Measurements from ENCODE around the gene SIVA1. TPM values are rescaled to one million over a fixed set of nuclear protein-coding genes. Genes with fewer than 3 reads are reported as not detected.

Gene SIVA1
- total RNA-seq, 2 donors from 2014 or later = 72.9 TPM

DNA sequence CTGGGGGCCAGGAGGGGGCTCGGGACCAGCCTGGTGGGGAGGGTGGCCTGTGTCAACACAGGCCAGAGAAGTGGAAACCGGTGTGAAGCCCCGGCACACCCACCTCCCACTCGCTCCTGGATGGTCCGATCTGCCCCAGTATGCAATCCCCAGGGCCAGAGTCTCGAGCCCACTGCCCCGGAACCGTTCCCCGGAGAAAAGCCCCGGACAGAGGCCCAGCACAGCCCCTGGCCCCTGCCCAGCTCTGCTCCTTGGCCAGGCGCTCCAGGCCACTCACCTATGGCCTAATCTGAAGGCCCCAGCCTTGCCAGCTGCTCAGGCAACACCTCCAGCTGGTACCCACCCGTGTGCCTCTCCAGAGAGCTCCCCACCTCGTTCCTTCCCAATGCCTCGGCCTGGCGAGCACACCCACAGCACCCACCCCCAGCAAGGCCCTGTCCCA lies 24.9 kb downstream of the SIVA1 start:
- no peaks in the 10 kb centered on the region for H3K27me3 Mint-ChIP-seq (ENCODE audit: low read depth)
- ATAC-seq (replicated peaks in 1 of 2) (no peak), DNase-seq (no peak)
- no peak overlapping the region for H3K27ac Mint-ChIP-seq
- H3K36me3 Mint-ChIP-seq (ENCODE audit: insufficient read depth in 2 of 2) = peaks cover 1 to 4% of the 10 kb centered on the region in 2 donors
- no peaks in the 10 kb centered on the region for H3K9me3 Mint-ChIP-seq
- H3K4me3 Mint-ChIP-seq = no peak overlapping the region
- H3K4me1 Mint-ChIP-seq (ENCODE audit: low read depth) = no peaks in the 10 kb centered on the region

- H3K27me3 Mint-ChIP-seq (ENCODE audit: low read depth) = no peaks in the 10 kb centered on the region
- DNase-seq (no peak), ATAC-seq (replicated peaks in 1 of 2) (no peak)
- H3K9me3 Mint-ChIP-seq = no peaks in the 10 kb centered on the region
- peaks cover 1 to 4% of the 10 kb centered on the region in 2 donors for H3K36me3 Mint-ChIP-seq (ENCODE audit: insufficient read depth in 2 of 2)
- H3K27ac Mint-ChIP-seq = no peak overlapping the region
- H3K4me1 Mint-ChIP-seq (ENCODE audit: low read depth) = no peaks in the 10 kb centered on the region
- no peak overlapping the region for H3K4me3 Mint-ChIP-seq
Observed at GRCh38 chr14:104778694-104779331, 25.9 kb downstream of the SIVA1 start.

DNA sequence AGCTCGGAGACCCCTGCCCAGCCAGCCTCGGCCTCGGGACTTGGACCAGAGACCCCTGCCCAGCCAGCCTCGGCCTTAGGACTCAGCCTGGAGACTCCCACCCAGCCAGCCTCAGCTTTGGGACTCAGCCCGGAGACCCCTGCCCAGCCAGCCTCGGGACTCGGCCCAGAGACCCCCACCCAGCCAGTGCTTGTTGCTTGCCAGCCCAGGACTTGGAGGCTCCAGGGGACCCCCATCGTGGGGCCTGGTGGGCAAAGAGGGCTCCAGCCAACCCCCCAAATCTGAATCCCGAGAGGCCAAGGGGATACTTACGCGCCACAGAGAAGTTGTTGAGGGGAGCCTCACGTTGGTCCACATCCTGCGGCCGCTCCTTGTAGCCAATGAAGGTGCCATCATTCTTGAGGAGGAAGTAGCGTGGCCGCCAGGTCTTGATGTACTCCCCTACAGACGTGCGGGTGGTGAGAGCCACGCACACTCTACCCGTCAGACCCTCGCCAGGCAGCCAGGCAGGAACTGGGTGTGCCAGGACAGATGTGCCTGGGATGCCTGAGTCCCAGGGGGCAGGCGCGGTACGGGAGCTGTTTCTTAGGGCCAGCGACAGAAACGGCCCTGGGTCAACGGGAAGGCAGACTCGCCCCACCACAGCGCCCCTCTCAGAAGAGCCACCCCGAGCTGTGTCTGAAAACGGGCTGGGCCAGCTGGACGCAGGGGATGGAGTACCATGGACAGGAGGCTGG lies 27.0 kb downstream of the SIVA1 start:
- H3K36me3 Mint-ChIP-seq (ENCODE audit: insufficient read depth in 2 of 2) = peaks cover 1 to 3% of the 10 kb centered on the region in 2 donors
- no peaks in the 10 kb centered on the region for H3K27me3 Mint-ChIP-seq (ENCODE audit: low read depth)
- no peaks in the 10 kb centered on the region for H3K9me3 Mint-ChIP-seq
- no peak overlapping the region for H3K4me3 Mint-ChIP-seq
- H3K27ac Mint-ChIP-seq = no peak overlapping the region
- DNase-seq (no peak), ATAC-seq (replicated peaks in 1 of 2) (no peak)
- H3K4me1 Mint-ChIP-seq (ENCODE audit: low read depth) = no peaks in the 10 kb centered on the region

GRCh38 chr14:104780513-104781030 lies 27.6 kb downstream of the SIVA1 start:
- Mint-ChIP-seq H3K4me1 (ENCODE audit: low read depth) (no peaks in the 10 kb centered on the region), H3K36me3 (ENCODE audit: insufficient read depth in 2 of 2) (peaks cover 1 to 3% of the 10 kb centered on the region in 2 donors), H3K27ac (no peak overlapping the region), H3K27me3 (ENCODE audit: low read depth) (no peaks in the 10 kb centered on the region), H3K4me3 (no peak overlapping the region), H3K9me3 (no peaks in the 10 kb centered on the region)
- DNase-seq (no peak), ATAC-seq (replicated peaks in 1 of 2) (no peak)

DNA sequence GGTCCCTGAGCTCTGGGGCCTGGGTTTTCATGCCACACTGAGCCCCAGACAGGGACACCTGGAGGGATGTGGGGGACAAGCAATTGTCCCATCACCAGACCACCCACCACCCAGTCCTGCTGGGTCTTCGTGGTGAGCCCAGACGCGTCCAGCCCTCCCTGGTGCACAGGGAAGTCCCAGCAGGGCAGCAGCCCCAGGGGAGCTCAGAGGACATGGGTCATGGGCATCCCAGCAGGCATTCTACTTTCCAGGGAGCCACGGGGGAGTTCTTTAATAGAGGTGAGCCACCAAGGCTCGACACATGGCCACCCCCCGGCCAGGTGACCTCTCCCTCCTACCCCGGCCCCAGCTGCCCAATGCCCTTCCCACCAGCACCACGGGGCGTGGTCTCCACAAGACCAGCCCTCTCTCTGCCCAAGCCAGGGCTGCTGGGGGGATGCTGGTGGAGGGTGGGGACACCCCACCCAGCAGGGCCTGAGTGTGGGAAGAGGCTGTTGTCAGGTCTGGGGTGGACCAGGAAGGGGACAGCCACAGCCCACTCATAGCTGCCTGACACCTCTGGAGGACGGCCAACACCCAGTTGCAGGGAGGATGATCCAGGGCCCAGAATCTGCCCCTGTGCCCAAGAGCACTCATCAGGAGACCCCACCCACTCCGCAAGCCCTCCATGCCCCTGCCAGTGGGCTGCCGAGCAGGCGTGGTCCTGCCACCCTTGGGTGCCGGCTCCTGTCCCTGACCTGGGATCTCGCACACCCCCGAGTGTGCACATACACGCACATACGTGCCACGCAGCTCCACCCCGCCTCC lies 28.5 kb downstream of the SIVA1 start:
- no peaks in the 10 kb centered on the region for H3K27me3 Mint-ChIP-seq (ENCODE audit: low read depth)
- ATAC-seq (replicated peaks in 1 of 2) (no peak), DNase-seq (no peak)
- H3K36me3 Mint-ChIP-seq (ENCODE audit: insufficient read depth in 2 of 2) = peaks cover 1 to 3% of the 10 kb centered on the region in 2 donors
- H3K27ac Mint-ChIP-seq = no peak overlapping the region
- no peaks in the 10 kb centered on the region for H3K4me1 Mint-ChIP-seq (ENCODE audit: low read depth)
- no peak overlapping the region for H3K4me3 Mint-ChIP-seq
- no peaks in the 10 kb centered on the region for H3K9me3 Mint-ChIP-seq

DNA sequence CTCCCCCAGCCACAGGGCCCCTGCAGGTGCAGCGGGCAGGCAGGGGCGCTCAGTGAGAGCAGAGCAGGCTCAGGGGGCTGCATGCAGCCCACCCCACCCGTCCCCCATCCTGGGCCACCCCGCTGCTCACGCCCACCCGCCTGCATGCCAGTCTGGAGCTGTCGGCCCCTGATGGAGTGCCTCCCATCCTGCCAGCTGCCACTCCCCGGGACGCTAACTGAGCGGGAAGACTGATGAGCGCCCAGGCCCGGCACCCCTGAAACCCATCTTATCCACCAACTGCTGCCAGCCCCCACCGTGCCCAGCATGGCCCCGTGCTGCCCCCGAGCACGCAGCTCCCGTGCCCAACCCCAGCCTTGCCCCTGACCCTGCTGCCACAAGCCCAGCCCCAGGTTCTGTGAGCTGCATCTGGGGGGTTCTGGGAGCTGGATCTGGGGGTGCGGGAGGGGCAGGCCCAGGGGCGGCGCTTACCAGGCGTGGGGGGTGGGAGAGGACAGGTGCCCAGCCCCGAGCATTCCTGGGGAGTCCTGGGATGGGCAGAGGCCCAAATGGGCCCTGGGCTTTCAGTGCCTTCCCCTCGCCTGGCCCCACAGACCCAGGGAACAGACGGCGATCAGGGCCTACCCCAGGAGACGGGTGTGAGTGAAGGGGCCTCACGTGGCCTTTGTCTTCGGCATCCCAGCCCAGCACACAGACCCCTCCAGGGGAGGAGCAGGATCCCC lies 29.3 kb downstream of the SIVA1 start:
- Mint-ChIP-seq H3K4me3 (no peak overlapping the region), H3K4me1 (ENCODE audit: low read depth) (no peaks in the 10 kb centered on the region), H3K27me3 (ENCODE audit: low read depth) (no peaks in the 10 kb centered on the region), H3K36me3 (ENCODE audit: insufficient read depth in 2 of 2) (no peaks in the 10 kb centered on the region), H3K9me3 (no peaks in the 10 kb centered on the region), H3K27ac (no peak overlapping the region)
- DNase-seq (no peak), ATAC-seq (replicated peaks in 1 of 2) (no peak)

GRCh38 chr14:104782808-104783139 lies 29.8 kb downstream of the SIVA1 start:
- H3K4me1 Mint-ChIP-seq (ENCODE audit: low read depth) = no peaks in the 10 kb centered on the region
- DNase-seq (no peak), ATAC-seq (replicated peaks in 1 of 2) (no peak)
- H3K36me3 Mint-ChIP-seq (ENCODE audit: insufficient read depth in 2 of 2) = no peaks in the 10 kb centered on the region
- no peaks in the 10 kb centered on the region for H3K9me3 Mint-ChIP-seq
- H3K27me3 Mint-ChIP-seq (ENCODE audit: low read depth) = no peaks in the 10 kb centered on the region
- H3K4me3 Mint-ChIP-seq = no peak overlapping the region
- no peak overlapping the region for H3K27ac Mint-ChIP-seq

- no peaks in the 10 kb centered on the region for H3K9me3 Mint-ChIP-seq
- H3K27ac Mint-ChIP-seq = no peak overlapping the region
- H3K27me3 Mint-ChIP-seq (ENCODE audit: low read depth) = no peaks in the 10 kb centered on the region
- H3K36me3 Mint-ChIP-seq (ENCODE audit: insufficient read depth in 2 of 2) = no peaks in the 10 kb centered on the region
- ATAC-seq (replicated peaks in 1 of 2) = no peak
- H3K4me3 Mint-ChIP-seq = no peak overlapping the region
- peaks cover 6% of the 10 kb centered on the region for H3K4me1 Mint-ChIP-seq (ENCODE audit: low read depth)
- no peak for DNase-seq
Observed at GRCh38 chr14:104783484-104784217, 30.7 kb downstream of the SIVA1 start.

GRCh38 chr14:104784218-104784568 lies 31.2 kb downstream of the SIVA1 start:
- no peaks in the 10 kb centered on the region for H3K27me3 Mint-ChIP-seq (ENCODE audit: low read depth)
- no peak for ATAC-seq (replicated peaks in 1 of 2)
- H3K4me1 Mint-ChIP-seq (ENCODE audit: low read depth) = peaks cover 6% of the 10 kb centered on the region
- no peak for DNase-seq
- H3K9me3 Mint-ChIP-seq = no peaks in the 10 kb centered on the region
- no peaks in the 10 kb centered on the region for H3K36me3 Mint-ChIP-seq (ENCODE audit: insufficient read depth in 2 of 2)
- H3K4me3 Mint-ChIP-seq = no peak overlapping the region
- no peak overlapping the region for H3K27ac Mint-ChIP-seq

DNA sequence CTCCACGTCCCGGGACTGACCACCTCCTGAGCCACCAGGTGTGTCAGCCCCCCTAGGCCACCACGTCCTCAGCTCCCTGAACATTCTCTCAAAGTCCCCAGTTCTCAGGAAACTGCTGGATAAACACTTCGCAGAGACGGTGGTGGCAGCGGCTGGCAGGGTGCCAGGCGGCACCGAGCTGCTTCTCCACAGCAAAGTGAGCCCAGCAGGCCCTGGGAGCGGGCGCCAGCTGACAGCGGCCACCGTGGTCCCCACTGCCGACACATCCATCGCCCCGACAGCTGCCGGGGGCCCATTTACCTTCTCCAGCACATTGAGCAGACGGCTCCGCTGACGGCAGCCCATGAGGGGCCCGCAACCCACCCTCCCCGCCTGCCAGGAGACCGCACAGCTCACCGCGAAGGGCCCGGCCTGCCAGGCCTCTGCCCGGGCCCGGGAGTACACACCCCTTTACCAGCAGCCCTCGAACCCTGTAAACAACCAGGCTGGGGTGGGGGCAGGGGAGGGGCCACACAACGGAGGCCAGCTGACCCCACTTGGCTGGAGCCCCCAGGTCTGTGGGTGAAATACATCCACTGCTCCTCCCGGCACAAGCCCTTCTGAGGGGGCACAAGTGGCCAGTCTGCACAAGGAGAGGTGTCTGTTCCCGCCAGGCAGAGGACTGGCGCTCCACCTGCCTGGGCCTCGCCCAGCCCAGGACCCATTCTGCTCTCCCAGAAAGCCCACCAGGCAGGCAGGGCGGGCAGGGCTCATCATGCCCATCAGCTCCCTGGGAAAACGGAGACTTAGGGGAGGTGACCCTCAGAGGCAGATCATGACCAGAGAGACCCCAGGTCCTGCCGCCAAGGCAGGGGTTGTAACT lies 32.1 kb downstream of the SIVA1 start:
- no peaks in the 10 kb centered on the region for H3K9me3 Mint-ChIP-seq
- H3K27me3 Mint-ChIP-seq (ENCODE audit: low read depth) = no peaks in the 10 kb centered on the region
- no peak for ATAC-seq (replicated peaks in 1 of 2)
- no peak overlapping the region for H3K4me3 Mint-ChIP-seq
- peaks cover 0 to 1% of the 10 kb centered on the region in 2 donors for H3K36me3 Mint-ChIP-seq (ENCODE audit: insufficient read depth in 2 of 2)
- H3K27ac Mint-ChIP-seq = no peak overlapping the region
- peaks cover 6% of the 10 kb centered on the region for H3K4me1 Mint-ChIP-seq (ENCODE audit: low read depth)
- DNase-seq = no peak

DNA sequence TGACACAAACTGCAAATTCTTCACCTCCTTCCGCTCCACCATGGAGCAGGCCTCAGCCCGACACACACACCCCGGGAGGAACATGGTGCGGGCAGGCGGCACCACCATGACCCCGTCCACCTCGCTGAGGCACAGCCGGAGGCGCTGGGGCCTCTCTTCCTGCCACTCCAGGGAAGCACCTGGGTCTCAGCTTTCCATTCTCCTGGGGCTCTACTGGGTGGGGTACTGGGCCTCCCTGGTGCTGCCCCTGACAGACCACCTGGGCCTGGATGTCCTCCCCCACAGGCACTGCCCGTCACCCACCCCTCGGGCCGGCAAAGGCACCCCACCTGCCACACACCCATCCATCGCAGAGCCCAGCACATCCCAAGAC lies 32.7 kb downstream of the SIVA1 start:
- Mint-ChIP-seq H3K36me3 (ENCODE audit: insufficient read depth in 2 of 2) (peaks cover 0 to 1% of the 10 kb centered on the region in 2 donors), H3K27ac (no peak overlapping the region), H3K4me1 (ENCODE audit: low read depth) (peaks cover 6% of the 10 kb centered on the region), H3K9me3 (no peaks in the 10 kb centered on the region), H3K27me3 (ENCODE audit: low read depth) (no peaks in the 10 kb centered on the region), H3K4me3 (no peak overlapping the region)
- DNase-seq (no peak), ATAC-seq (replicated peaks in 1 of 2) (no peak)
